ENCODE measurements around the gene CTSE. TPM values are rescaled to one million over a fixed set of nuclear protein-coding genes. Genes with fewer than 3 reads are reported as not detected.
"Not testable (repeated sequence)": the region's sequence is repeated elsewhere in the genome, so short reads cannot be mapped to it uniquely, and the experiment has no call there.

CTSE gene
- total RNA-seq, 2 experiments from 2014 or later: not detected

DNA sequence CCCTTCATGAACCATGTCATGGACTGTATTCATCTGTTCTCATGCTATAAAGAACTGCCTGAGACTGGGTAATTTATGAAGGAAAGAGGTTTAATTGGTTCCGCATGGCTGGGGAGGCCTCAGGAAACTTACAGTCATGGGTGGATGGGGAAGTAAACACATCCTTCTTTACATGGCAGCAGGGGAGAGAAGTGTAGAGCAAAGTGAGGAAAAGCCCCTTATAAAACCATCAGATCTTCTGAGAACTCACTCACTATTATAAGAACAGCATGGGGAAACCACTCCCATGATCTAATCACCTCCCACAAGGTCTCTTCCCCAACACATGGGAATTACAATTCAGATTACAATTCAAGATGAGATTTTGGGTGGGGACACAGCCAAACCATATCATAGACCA lies 27.1 kb downstream of the CTSE start:
- H3K4me3 Mint-ChIP-seq; H3K27ac Mint-ChIP-seq; H3K4me1 Mint-ChIP-seq (ENCODE audit: low read depth); H3K27me3 Mint-ChIP-seq (ENCODE audit: low read depth); intact Hi-C loops (cut with micrococcal nuclease); DNase-seq; H3K36me3 Mint-ChIP-seq (ENCODE audit: low read depth); H3K9me3 Mint-ChIP-seq: not testable (repeated sequence)
- CTCF ChIA-PET: interaction anchor here (2.4 kb wide), 1 partner anchor 20 kb away, joined by 5 read pairs; no protein-coding TSS in a partner anchor

DNA sequence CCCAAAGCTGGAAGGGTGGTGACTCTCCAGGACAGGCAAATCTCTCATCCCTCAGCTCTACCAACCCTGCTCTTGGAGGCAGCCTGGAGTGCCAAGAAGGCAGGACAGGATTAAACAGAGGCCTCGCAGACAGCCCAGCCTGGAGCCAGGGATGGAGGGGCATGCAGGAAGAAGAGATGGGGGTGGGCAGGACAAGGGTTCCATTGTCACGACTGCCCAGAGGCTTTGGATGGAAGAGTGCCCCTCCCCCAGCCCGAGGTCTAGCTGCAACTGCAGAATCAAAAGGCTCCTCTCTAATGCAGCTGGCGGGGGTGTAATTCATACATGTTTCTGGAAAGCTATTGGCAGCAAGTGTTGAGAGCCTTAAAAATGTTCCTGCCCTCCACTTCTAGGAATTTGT lies 29.3 kb downstream of the CTSE start:
- no peak for DNase-seq
- no peaks in the 10 kb centered on the region for H3K9me3 Mint-ChIP-seq
- no peaks in the 10 kb centered on the region for H3K4me1 Mint-ChIP-seq (ENCODE audit: low read depth)
- CTCF ChIA-PET: interaction anchor here (1.2 to 2.4 kb wide), 2 partner anchors 10 to 18 kb away, joined by 3 to 5 read pairs; no protein-coding TSS in a partner anchor
- H3K4me3 Mint-ChIP-seq: no peak overlapping the region
- peaks cover 5% of the 10 kb centered on the region for H3K27me3 Mint-ChIP-seq (ENCODE audit: low read depth)
- H3K36me3 Mint-ChIP-seq (ENCODE audit: low read depth): no peaks in the 10 kb centered on the region
- no peak overlapping the region for H3K27ac Mint-ChIP-seq
- intact Hi-C loops (cut with micrococcal nuclease): no loop called here

DNA sequence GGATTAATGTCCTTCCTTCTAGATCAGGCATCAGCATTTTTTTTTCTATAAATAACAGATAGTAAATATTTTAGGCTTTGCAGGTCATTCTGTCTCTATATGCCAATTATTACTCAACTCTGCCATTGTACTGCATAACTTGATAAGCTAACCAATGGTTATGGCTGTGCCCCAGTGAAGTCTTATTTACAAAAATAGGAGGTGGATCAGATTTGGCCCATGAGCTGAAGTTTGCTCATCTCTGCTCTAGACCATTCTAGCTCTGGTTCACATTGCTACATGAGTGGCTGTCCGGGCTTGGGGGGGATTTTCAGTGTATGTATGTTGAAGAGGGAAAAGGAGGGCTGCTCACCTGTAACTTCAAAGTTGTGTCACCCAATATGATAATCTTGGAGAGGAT lies 30.6 kb downstream of the CTSE start:
- Mint-ChIP-seq H3K4me1 (ENCODE audit: low read depth) (no peaks in the 10 kb centered on the region), H3K27ac (no peak overlapping the region)

GRCh38 chr1:205992218-205992882 lies 31.3 kb downstream of the CTSE start:
- Mint-ChIP-seq H3K27ac (no peak overlapping the region), H3K4me3 (no peak overlapping the region), H3K4me1 (ENCODE audit: low read depth) (no peaks in the 10 kb centered on the region), H3K36me3 (ENCODE audit: low read depth) (no peaks in the 10 kb centered on the region), H3K9me3 (no peaks in the 10 kb centered on the region), H3K27me3 (ENCODE audit: low read depth) (peaks cover 5% of the 10 kb centered on the region)
- no peak for DNase-seq
- CTCF ChIA-PET: interaction anchor here (1.2 to 2.2 kb wide), 4 partner anchors 10 to 113 kb away, joined by 4 to 9 read pairs (median 6); no protein-coding TSS in a partner anchor
- intact Hi-C loops (cut with micrococcal nuclease): no loop called here

More for the DNA sequence above, 30.6 kb downstream of the CTSE start:
- CTCF ChIA-PET: interaction anchor here (1.2 to 2.2 kb wide), 4 partner anchors 9 to 113 kb away, joined by 3 to 9 read pairs (median 6); no protein-coding TSS in a partner anchor
- no peak overlapping the region for H3K4me3 Mint-ChIP-seq
- H3K27me3 Mint-ChIP-seq (ENCODE audit: low read depth): peaks cover 5% of the 10 kb centered on the region
- H3K9me3 Mint-ChIP-seq: no peaks in the 10 kb centered on the region
- no peak for DNase-seq
- H3K36me3 Mint-ChIP-seq (ENCODE audit: low read depth): no peaks in the 10 kb centered on the region
- intact Hi-C loops (cut with micrococcal nuclease): no loop called here

- Mint-ChIP-seq H3K36me3 (ENCODE audit: low read depth) (no peaks in the 10 kb centered on the region), H3K27ac (no peak overlapping the region), H3K4me1 (ENCODE audit: low read depth) (no peaks in the 10 kb centered on the region), H3K4me3 (no peak overlapping the region), H3K9me3 (no peaks in the 10 kb centered on the region), H3K27me3 (ENCODE audit: low read depth) (peaks cover 5% of the 10 kb centered on the region)
- intact Hi-C loops (cut with micrococcal nuclease): no loop called here
- CTCF ChIA-PET: interaction anchor here (1.2 to 2.2 kb wide), 4 partner anchors 9 to 115 kb away, joined by 4 to 9 read pairs (median 6); no protein-coding TSS in a partner anchor
- no peak for DNase-seq
Measured at GRCh38 chr1:205991237-205991636, 32.5 kb downstream of the CTSE start.

- no peak overlapping the region for H3K27ac Mint-ChIP-seq
- H3K9me3 Mint-ChIP-seq: no peaks in the 10 kb centered on the region
- peaks cover 5% of the 10 kb centered on the region for H3K27me3 Mint-ChIP-seq (ENCODE audit: low read depth)
- no peak overlapping the region for H3K4me3 Mint-ChIP-seq
- no peak for DNase-seq
- intact Hi-C loops (cut with micrococcal nuclease): no loop called here
- CTCF ChIA-PET: interaction anchor here (1.5 kb wide), 1 partner anchor 13 kb away, joined by 8 read pairs; no protein-coding TSS in a partner anchor
- no peaks in the 10 kb centered on the region for H3K4me1 Mint-ChIP-seq (ENCODE audit: low read depth)
- no peaks in the 10 kb centered on the region for H3K36me3 Mint-ChIP-seq (ENCODE audit: low read depth)
Measured at GRCh38 chr1:205990226-205990625, 33.5 kb downstream of the CTSE start.

- CTCF ChIA-PET: interaction anchor here (0.6 to 1.5 kb wide), 2 partner anchors 12 to 103 kb away, joined by 8 read pairs; no protein-coding TSS in a partner anchor
- DNase-seq: no peak
- intact Hi-C loops (cut with micrococcal nuclease): no loop called here
- Mint-ChIP-seq H3K27ac (no peak overlapping the region), H3K4me1 (ENCODE audit: low read depth) (no peaks in the 10 kb centered on the region), H3K36me3 (ENCODE audit: low read depth) (no peaks in the 10 kb centered on the region), H3K4me3 (no peak overlapping the region), H3K9me3 (no peaks in the 10 kb centered on the region), H3K27me3 (ENCODE audit: low read depth) (peaks cover 5% of the 10 kb centered on the region)
Measured at GRCh38 chr1:205989786-205990185, 33.9 kb downstream of the CTSE start.

- intact Hi-C loops (cut with micrococcal nuclease): no loop called here
- H3K4me3 Mint-ChIP-seq: no peak overlapping the region
- peaks cover 5% of the 10 kb centered on the region for H3K27me3 Mint-ChIP-seq (ENCODE audit: low read depth)
- H3K36me3 Mint-ChIP-seq (ENCODE audit: low read depth): no peaks in the 10 kb centered on the region
- DNase-seq: no peak
- H3K27ac Mint-ChIP-seq: no peak overlapping the region
- H3K4me1 Mint-ChIP-seq (ENCODE audit: low read depth): no peaks in the 10 kb centered on the region
- no peaks in the 10 kb centered on the region for H3K9me3 Mint-ChIP-seq
- CTCF ChIA-PET: interaction anchor here (1.1 kb wide), 1 partner anchor 11 kb away, joined by 6 read pairs; no protein-coding TSS in a partner anchor
Measured at GRCh38 chr1:205988585-205988995, 35.1 kb downstream of the CTSE start.

DNA sequence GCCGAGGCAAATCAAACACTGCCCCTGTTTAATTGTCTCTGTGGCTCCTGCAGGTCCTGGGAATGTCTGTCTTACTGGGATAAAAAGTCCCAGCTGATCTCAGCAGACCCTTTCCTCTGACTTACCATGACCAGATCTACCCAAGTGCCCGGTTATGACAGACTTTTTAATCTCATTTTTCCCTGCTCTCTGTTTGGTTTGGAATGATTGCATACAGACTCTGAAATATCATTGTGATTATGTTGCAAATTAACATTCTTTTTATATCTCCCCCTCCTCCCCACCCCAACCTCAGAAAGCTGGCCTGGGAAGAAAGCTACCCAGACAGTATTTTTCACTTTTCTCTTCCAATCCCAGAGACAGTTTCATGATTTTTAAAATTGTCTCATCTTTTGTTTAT lies 36.8 kb downstream of the CTSE start:
- Mint-ChIP-seq H3K27me3 (ENCODE audit: low read depth) (peaks cover 2% of the 10 kb centered on the region), H3K27ac (no peak overlapping the region), H3K9me3 (no peaks in the 10 kb centered on the region), H3K4me1 (ENCODE audit: low read depth) (no peaks in the 10 kb centered on the region), H3K4me3 (no peak overlapping the region), H3K36me3 (ENCODE audit: low read depth) (no peaks in the 10 kb centered on the region)
- intact Hi-C loops (cut with micrococcal nuclease): no loop called here
- CTCF ChIA-PET: interaction anchor here (0.7 to 5.2 kb wide), 7 partner anchors 10 to 327 kb away, joined by 3 to 51 read pairs (median 5); no protein-coding TSS in a partner anchor
- DNase-seq: no peak

- CTCF ChIA-PET: interaction anchor here (0.7 to 5.2 kb wide), 9 partner anchors 9 to 395 kb away, joined by 3 to 51 read pairs (median 7); no protein-coding TSS in a partner anchor
- no peak for DNase-seq
- Mint-ChIP-seq H3K27ac (no peak overlapping the region), H3K27me3 (ENCODE audit: low read depth) (no peaks in the 10 kb centered on the region), H3K4me3 (no peak overlapping the region), H3K9me3 (no peaks in the 10 kb centered on the region), H3K36me3 (ENCODE audit: low read depth) (no peaks in the 10 kb centered on the region), H3K4me1 (ENCODE audit: low read depth) (no peaks in the 10 kb centered on the region)
- intact Hi-C loops (cut with micrococcal nuclease): no loop called here
Measured at GRCh38 chr1:205986292-205986691, 37.4 kb downstream of the CTSE start.

GRCh38 chr1:205985330-205986005 lies 38.2 kb downstream of the CTSE start:
- no peak overlapping the region for H3K4me3 Mint-ChIP-seq
- no peaks in the 10 kb centered on the region for H3K9me3 Mint-ChIP-seq
- H3K4me1 Mint-ChIP-seq (ENCODE audit: low read depth): no peaks in the 10 kb centered on the region
- no peak overlapping the region for H3K27ac Mint-ChIP-seq
- intact Hi-C loops (cut with micrococcal nuclease): no loop called here
- DNase-seq: no peak
- CTCF ChIA-PET: interaction anchor here (0.6 to 5.2 kb wide), 13 partner anchors 8 to 846 kb away, joined by 3 to 51 read pairs (median 5); no protein-coding TSS in a partner anchor
- no peaks in the 10 kb centered on the region for H3K36me3 Mint-ChIP-seq (ENCODE audit: low read depth)
- H3K27me3 Mint-ChIP-seq (ENCODE audit: low read depth): no peaks in the 10 kb centered on the region

GRCh38 chr1:205983925-205984725 lies 39.6 kb downstream of the CTSE start:
- peak; percentile 63 for DNase-seq
- Mint-ChIP-seq H3K4me1 (ENCODE audit: low read depth) (no peaks in the 10 kb centered on the region), H3K36me3 (ENCODE audit: low read depth) (no peaks in the 10 kb centered on the region), H3K27me3 (ENCODE audit: low read depth) (no peaks in the 10 kb centered on the region), H3K27ac (no peak overlapping the region), H3K9me3 (no peaks in the 10 kb centered on the region), H3K4me3 (no peak overlapping the region)
- intact Hi-C loops (cut with micrococcal nuclease): loop anchor here (1.0 kb wide), 2 partner anchors 46 to 122 kb away; no protein-coding TSS in a partner anchor
- CTCF ChIA-PET: interaction anchor here (0.6 to 5.2 kb wide), 17 partner anchors 10 to 507 kb away, joined by 3 to 51 read pairs (median 4); partner anchors contain the start of gene RAB7B

All from activated naive CD4-positive, alpha-beta T cell treated with anti-CD3 and anti-CD28 coated beads for 36 hours (primary cell).